IPS-18c (cell line): ENCODE measurements around the gene TIMMDC1.

ENCODE experiments used
- H3K4me3 ChIP-seq: 2 replicates; pipeline ENCODE4 v1.7.0; 2013; ENCODE audit warnings: low read depth, mild to moderate bottlenecking, low read length, moderate library complexity; ENCODE audit not compliant: insufficient read depth
- H3K9me3 ChIP-seq: one replicate; pipeline ENCODE4 v1.6.1; 2013; ENCODE audit warnings: mild to moderate bottlenecking, low read length, moderate library complexity; ENCODE audit not compliant: control insufficient read depth, insufficient read depth

TIMMDC1 gene

GRCh38 chr3:119500901-119501300 is 2.6 kb downstream of the TIMMDC1 start:
- Histone ChIP-seq H3K9me3 (no peaks in the 10 kb centered on the region), H3K4me3 (no peak overlapping the region)

- no peaks in the 10 kb centered on the region for H3K9me3 ChIP-seq
- no peak overlapping the region for H3K4me3 ChIP-seq
Measured at GRCh38 chr3:119506631-119507030, 8.3 kb downstream of the TIMMDC1 start.

GRCh38 chr3:119507404-119507803 is 9.1 kb downstream of the TIMMDC1 start:
- Histone ChIP-seq H3K4me3 (no peak overlapping the region), H3K9me3 (no peaks in the 10 kb centered on the region)

GRCh38 chr3:119508172-119508845 is 10.0 kb downstream of the TIMMDC1 start:
- H3K4me3 ChIP-seq, result no peak overlapping the region
- H3K9me3 ChIP-seq, result no peaks in the 10 kb centered on the region

DNA sequence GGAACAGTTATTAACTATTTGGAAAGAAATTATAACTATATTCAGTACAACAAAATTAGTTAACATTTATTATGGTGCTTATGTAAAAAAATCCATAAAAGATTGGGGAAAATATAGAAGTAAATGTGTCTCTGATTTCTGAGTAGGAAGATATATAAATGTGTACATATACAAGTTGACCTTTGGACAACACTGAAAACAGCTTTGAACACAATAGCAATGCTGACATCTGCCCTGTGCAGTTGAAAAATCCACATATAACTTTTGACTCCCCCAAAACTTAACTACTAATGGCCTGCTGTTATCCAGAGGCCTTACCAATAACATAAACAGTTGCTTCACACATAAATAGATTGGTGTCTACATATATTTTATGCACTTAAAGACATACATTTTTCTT is 12.3 kb downstream of the TIMMDC1 start:
- no peak overlapping the region for H3K4me3 ChIP-seq
- no peaks in the 10 kb centered on the region for H3K9me3 ChIP-seq

- H3K4me3 ChIP-seq, result no peak overlapping the region
Measured at GRCh38 chr3:119514637-119515036, 16.3 kb downstream of the TIMMDC1 start.

GRCh38 chr3:119517112-119517511 is 18.8 kb downstream of the TIMMDC1 start:
- no peak overlapping the region for H3K4me3 ChIP-seq
- peaks cover 2% of the 10 kb centered on the region for H3K9me3 ChIP-seq

More at GRCh38 chr3:119514637-119515036, 16.3 kb downstream of the TIMMDC1 start:
- no peaks in the 10 kb centered on the region for H3K9me3 ChIP-seq

GRCh38 chr3:119518026-119518425 is 19.7 kb downstream of the TIMMDC1 start:
- Histone ChIP-seq H3K4me3 (no peak overlapping the region), H3K9me3 (peaks cover 2% of the 10 kb centered on the region)

DNA sequence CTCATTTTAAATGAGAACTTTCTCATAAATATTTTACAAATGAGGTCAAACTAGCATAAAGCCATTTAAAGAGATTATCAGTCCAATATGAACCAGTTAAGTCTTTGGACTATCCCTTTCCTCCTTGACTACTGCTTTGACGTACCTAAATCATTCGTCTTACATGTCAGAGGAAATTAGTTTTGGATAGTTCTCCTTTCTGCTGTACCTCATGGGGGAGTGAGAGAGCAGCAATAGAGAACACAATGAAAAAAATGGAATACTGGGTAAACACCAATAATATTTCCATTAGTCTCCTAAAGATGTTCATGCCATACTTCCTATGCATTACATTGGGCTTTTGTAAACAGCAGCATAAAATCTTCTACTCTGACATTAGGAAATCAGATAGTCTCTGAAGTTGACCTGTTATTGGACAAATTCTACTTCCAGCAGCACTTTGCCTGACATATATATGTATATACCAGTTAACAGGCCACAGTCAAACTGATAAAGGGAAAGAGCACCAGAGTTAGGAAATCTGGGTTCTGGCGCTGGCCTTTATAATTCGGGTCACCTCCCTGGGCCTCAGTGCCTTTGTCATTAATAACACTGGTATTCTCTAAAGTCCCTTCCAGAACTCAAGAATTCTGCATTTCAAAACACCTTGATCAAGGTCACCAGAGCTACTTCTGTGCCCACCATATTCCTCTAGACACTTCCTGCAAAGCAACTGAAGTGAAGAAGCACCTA is 26.8 kb downstream of the TIMMDC1 start:
- peaks cover 2% of the 10 kb centered on the region for H3K9me3 ChIP-seq
- H3K4me3 ChIP-seq, result no peak overlapping the region

GRCh38 chr3:119527714-119528113 is 29.4 kb downstream of the TIMMDC1 start:
- no peak overlapping the region for H3K4me3 ChIP-seq

DNA sequence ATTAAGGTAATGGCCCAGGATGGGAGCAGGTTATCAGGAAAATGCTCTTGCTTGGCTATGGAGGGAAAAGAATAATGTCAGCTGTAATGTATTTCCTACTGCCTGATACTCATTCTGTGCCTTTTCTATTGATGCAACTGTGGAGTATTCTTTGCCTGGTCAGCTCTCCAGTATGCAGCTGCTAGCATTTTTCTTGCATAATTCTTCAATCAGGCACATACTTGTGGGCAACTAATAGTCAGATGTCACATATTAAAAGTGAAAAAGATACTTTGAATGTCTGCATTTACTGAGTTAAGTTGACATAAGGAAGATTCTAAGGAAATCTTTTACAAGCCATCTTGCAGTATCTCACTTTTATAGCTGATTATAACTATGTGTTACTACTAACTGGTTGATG is 31.5 kb downstream of the TIMMDC1 start:
- H3K9me3 ChIP-seq, result no peaks in the 10 kb centered on the region

More at GRCh38 chr3:119527714-119528113, 29.4 kb downstream of the TIMMDC1 start:
- H3K9me3 ChIP-seq, result no peaks in the 10 kb centered on the region

DNA sequence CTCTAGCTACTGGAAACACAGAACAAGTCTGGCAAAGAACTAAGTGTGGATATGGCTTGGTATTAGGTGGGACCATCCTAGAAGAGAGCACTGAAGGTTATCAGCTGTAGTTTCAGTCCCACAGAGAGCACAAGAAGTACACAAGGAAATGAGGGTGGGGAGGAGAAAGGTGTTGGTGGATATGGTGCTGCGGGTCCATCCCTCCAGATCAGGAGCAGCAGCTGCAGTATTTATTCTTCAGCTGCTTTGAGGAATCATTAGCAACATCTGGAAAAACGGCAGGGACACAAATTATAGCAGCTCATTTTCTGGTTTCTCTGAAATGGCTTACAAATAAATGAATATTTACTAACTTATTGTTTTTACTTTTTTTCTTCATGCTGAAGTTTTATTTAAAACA is 32.1 kb downstream of the TIMMDC1 start:
- Histone ChIP-seq H3K9me3 (no peaks in the 10 kb centered on the region), H3K4me3 (no peak overlapping the region)

More for the DNA sequence above, 31.5 kb downstream of the TIMMDC1 start:
- H3K4me3 ChIP-seq, result no peak overlapping the region

DNA sequence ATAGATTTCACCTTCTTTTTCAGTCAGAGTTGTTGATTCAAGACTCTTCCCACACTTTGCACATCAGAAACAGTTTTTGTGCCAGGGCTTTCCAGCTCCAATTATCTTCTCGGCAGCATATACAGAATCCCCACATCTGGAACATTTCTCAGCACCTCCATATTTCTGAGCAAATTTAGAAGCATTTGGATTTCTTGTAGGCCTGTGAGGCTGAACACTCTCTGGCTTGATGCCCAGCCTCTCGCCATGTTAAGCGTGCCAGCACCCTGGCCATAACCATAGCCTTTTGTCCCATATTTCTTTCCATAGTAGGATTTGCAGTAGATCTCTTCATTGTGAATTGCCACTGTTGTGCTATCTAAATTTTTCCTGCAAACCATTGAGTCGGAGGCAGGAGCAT is 32.8 kb downstream of the TIMMDC1 start:
- no peaks in the 10 kb centered on the region for H3K9me3 ChIP-seq
- no peak overlapping the region for H3K4me3 ChIP-seq

- Histone ChIP-seq H3K4me3 (no peak overlapping the region), H3K9me3 (no peaks in the 10 kb centered on the region)
Measured at GRCh38 chr3:119534296-119534695, 35.9 kb downstream of the TIMMDC1 start.

- Histone ChIP-seq H3K9me3 (no peaks in the 10 kb centered on the region), H3K4me3 (no peak overlapping the region)
Measured at GRCh38 chr3:119536757-119537156, 38.4 kb downstream of the TIMMDC1 start.

- Histone ChIP-seq H3K4me3 (no peak overlapping the region), H3K9me3 (no peaks in the 10 kb centered on the region)
Measured at GRCh38 chr3:119538772-119539171, 40.4 kb downstream of the TIMMDC1 start.

DNA sequence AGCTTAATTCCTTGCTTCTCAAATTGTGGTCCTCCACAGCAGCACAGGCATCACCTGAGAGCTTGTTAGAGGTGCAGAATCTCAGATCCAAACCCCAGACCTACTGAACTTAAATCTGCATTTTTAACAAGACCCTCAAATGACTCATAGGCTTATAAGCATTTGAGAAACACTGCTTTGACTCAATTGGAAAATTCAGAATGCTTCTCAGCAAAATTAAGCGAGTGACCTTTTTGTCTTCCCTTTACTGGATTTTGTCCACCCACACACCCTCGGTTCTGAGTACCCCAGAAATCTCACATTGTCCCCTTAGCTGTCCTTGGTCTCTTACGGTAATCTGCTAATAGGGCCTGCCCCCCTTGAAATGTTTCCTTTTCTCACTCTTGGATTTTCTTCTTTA is 43.2 kb downstream of the TIMMDC1 start:
- no peaks in the 10 kb centered on the region for H3K9me3 ChIP-seq
- no peak overlapping the region for H3K4me3 ChIP-seq

DNA sequence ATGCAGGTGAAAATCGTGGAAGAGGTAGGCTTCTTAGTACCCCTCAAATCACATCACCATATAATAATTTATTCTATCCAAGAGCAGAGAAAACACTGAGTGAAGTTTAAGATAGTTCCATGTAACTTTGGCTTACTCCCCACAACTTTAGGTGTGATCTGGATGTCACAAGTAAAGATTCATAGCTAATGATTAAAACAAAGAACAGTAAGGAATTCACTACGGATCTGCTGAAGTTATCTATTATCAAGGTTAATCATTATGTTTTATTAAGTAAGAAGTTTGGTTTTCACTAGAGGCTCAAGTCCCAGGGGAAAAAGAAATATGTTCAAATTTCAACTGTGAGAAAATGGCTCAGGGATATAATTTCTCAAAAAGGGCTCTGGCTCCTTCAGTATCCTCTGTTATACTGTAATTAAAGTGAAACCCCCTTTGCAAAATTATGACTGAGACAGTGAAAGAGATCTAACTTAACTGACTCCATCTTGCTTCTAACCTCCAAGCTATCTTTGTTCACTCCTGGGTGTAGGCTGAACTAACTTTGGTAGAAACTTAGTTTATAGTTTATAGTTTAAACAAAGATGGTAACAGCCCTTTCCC is 43.9 kb downstream of the TIMMDC1 start:
- Histone ChIP-seq H3K9me3 (no peaks in the 10 kb centered on the region), H3K4me3 (no peak overlapping the region)
